GM12878 (cell line): ENCODE data around the gene EMILIN2.

Experiments
- BCL11A ChIP-seq: IDR thresholded peaks from 2 replicates; pipeline ENCODE4 v1.6.1; 2011; ENCODE audit warnings: low read depth, low read length
- CBFB ChIP-seq: IDR thresholded peaks from 2 replicates; pipeline ENCODE4 v1.6.1; 2016; ENCODE audit warnings: antibody characterized with exemption, low read depth
- CTCF ChIP-seq, 3 experiments: IDR thresholded peaks in 2 of 3; conservative IDR thresholded peaks in 1 of 3; 2 replicates each; pipeline ENCODE4 v1.5.1; 2011; ENCODE audit warnings: low read depth in 3 of 3, low read length in 3 of 3, mild to moderate bottlenecking in 3 of 3, control low read depth in 2 of 3, moderate library complexity in 2 of 3, inconsistent platforms in 1 of 3, mixed read lengths in 1 of 3; ENCODE audit not compliant: control insufficient read depth in 2 of 3, insufficient read depth in 1 of 3; ENCODE audit errors: extremely low read depth in 1 of 3
- EED ChIP-seq: sonication (generic); IDR thresholded peaks from 2 replicates; pipeline ENCODE4 v1.6.1; 2016; ENCODE audit warnings: antibody characterized with exemption, low read depth
- HDAC2 ChIP-seq: fragments of 200-600 bp; sonication (generic); IDR thresholded peaks from 2 replicates; pipeline ENCODE4 v1.6.1; 2017
- NR2C2 ChIP-seq: IDR thresholded peaks from 2 replicates; pipeline ENCODE4 v1.6.1; 2011; ENCODE audit warnings: borderline replicate concordance, low read depth; ENCODE audit not compliant: control insufficient read depth, insufficient read length
- POLR2A ChIP-seq: IDR thresholded peaks from 2 replicates; pipeline ENCODE4 v1.6.1; 2011; ENCODE audit warnings: low read depth, mild to moderate bottlenecking, low read length
- POLR2AphosphoS5 ChIP-seq: IDR thresholded peaks from 2 replicates; pipeline ENCODE4 v1.6.1; 2011; ENCODE audit warnings: mild to moderate bottlenecking, low read length, inconsistent platforms
- TCF12 ChIP-seq: IDR thresholded peaks from 2 replicates; pipeline ENCODE4 v1.6.1; 2011; ENCODE audit warnings: low read depth, mild to moderate bottlenecking, low read length
- ZNF207 ChIP-seq: fragments of 450-650 bp; IDR thresholded peaks from 2 replicates; pipeline ENCODE4 v1.6.1; 2014; ENCODE audit warnings: antibody characterized with exemption, mild to moderate bottlenecking, borderline replicate concordance
- TF ChIP-seq, protein P1 (sequence below): IDR thresholded peaks from 2 replicates; pipeline ENCODE4 v1.6.1; 2012; ENCODE audit warnings: improper control_type of control experiment, low read depth, low read length; ENCODE audit not compliant: insufficient replicate concordance
- TF ChIP-seq, protein P2 (sequence below): IDR thresholded peaks from 2 replicates; pipeline ENCODE4 v1.6.1; 2011; ENCODE audit warnings: low read depth, mild to moderate bottlenecking, low read length, moderate library complexity, borderline replicate concordance; ENCODE audit errors: extremely low read depth

GRCh38 chr18:2911533-2911932 is 64.7 kb downstream of the EMILIN2 start:
- TF ChIP-seq CTCF (IDR thresholded peaks at IDR 0.05 in 2 of 3, conservative IDR thresholded peaks at IDR 0.05 in 1 of 3; ENCODE audit: control insufficient read depth in 2 of 3, extremely low read depth in 1 of 3, insufficient read depth in 1 of 3, low read depth in 3 of 3, low read length in 3 of 3) = no peak
- no peak for TF ChIP-seq TCF12
- no peak for TF ChIP-seq POLR2A
- TF ChIP-seq, protein P1, sequence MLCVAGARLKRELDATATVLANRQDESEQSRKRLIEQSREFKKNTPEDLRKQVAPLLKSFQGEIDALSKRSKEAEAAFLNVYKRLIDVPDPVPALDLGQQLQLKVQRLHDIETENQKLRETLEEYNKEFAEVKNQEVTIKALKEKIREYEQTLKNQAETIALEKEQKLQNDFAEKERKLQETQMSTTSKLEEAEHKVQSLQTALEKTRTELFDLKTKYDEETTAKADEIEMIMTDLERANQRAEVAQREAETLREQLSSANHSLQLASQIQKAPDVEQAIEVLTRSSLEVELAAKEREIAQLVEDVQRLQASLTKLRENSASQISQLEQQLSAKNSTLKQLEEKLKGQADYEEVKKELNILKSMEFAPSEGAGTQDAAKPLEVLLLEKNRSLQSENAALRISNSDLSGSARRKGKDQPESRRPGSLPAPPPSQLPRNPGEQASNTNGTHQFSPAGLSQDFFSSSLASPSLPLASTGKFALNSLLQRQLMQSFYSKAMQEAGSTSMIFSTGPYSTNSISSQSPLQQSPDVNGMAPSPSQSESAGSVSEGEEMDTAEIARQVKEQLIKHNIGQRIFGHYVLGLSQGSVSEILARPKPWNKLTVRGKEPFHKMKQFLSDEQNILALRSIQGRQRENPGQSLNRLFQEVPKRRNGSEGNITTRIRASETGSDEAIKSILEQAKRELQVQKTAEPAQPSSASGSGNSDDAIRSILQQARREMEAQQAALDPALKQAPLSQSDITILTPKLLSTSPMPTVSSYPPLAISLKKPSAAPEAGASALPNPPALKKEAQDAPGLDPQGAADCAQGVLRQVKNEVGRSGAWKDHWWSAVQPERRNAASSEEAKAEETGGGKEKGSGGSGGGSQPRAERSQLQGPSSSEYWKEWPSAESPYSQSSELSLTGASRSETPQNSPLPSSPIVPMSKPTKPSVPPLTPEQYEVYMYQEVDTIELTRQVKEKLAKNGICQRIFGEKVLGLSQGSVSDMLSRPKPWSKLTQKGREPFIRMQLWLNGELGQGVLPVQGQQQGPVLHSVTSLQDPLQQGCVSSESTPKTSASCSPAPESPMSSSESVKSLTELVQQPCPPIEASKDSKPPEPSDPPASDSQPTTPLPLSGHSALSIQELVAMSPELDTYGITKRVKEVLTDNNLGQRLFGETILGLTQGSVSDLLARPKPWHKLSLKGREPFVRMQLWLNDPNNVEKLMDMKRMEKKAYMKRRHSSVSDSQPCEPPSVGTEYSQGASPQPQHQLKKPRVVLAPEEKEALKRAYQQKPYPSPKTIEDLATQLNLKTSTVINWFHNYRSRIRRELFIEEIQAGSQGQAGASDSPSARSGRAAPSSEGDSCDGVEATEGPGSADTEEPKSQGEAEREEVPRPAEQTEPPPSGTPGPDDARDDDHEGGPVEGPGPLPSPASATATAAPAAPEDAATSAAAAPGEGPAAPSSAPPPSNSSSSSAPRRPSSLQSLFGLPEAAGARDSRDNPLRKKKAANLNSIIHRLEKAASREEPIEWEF = no peak
- TF ChIP-seq NR2C2 = no peak
- TF ChIP-seq EED = no peak
- TF ChIP-seq ZNF207 = no peak
- TF ChIP-seq POLR2AphosphoS5 = no peak
- no peak for TF ChIP-seq CBFB
- TF ChIP-seq BCL11A = no peak
- TF ChIP-seq, protein P2, sequence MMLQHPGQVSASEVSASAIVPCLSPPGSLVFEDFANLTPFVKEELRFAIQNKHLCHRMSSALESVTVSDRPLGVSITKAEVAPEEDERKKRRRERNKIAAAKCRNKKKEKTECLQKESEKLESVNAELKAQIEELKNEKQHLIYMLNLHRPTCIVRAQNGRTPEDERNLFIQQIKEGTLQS = no peak
- no peak for TF ChIP-seq HDAC2
